ENCODE results near the gene FMN1.

Gene FMN1

GRCh38 chr15:32778391-32779176 is 415.9 kb downstream of the FMN1 start:
- Histone ChIP-seq H3K27me3 (ENCODE audit: control insufficient read depth, low read length) (no peaks in the 10 kb centered on the region), H3K36me3 (ENCODE audit: control insufficient read depth, low read length) (no peaks in the 10 kb centered on the region), H3F3A (ENCODE audit: control insufficient read depth, insufficient read depth) (no peaks in the 10 kb centered on the region), H4K20me1 (ENCODE audit: control insufficient read depth, insufficient read depth, low read depth, low read length) (no peaks in the 10 kb centered on the region), H3K4me2 (ENCODE audit: low read length) (no peak overlapping the region), H3K4me1 (ENCODE audit: control insufficient read depth, low read length) (no peaks in the 10 kb centered on the region), H3K9me3 (ENCODE audit: control insufficient read depth, insufficient read depth, low read length) (no peaks in the 10 kb centered on the region), H3K27ac (ENCODE audit: low read depth, low read length) (no peak overlapping the region), H3K9me2 (replicated peaks; ENCODE audit: control insufficient read depth, low read length) (no peaks in the 10 kb centered on the region), H3K4me3 (ENCODE audit: low read length) (no peak overlapping the region), H3K79me2 (ENCODE audit: control insufficient read depth, low read length) (no peaks in the 10 kb centered on the region)
- TF ChIP-seq CTCF (IDR thresholded peaks at IDR 0.05; ENCODE audit: low read depth, low read length, poor library complexity, severe bottlenecking) (no peak), EZH2phosphoT487 (IDR thresholded peaks at IDR 0.05; ENCODE audit: borderline replicate concordance, low read length) (no peak)

GRCh38 chr15:32775103-32775502 is 419.4 kb downstream of the FMN1 start:
- Histone ChIP-seq H3K4me1 (ENCODE audit: control insufficient read depth, low read length) (no peaks in the 10 kb centered on the region), H3K4me3 (ENCODE audit: low read length) (no peak overlapping the region), H3K27me3 (ENCODE audit: control insufficient read depth, low read length) (no peaks in the 10 kb centered on the region), H3K79me2 (ENCODE audit: control insufficient read depth, low read length) (no peaks in the 10 kb centered on the region), H3K27ac (ENCODE audit: low read depth, low read length) (no peak overlapping the region), H3K36me3 (ENCODE audit: control insufficient read depth, low read length) (no peaks in the 10 kb centered on the region), H3K9me2 (replicated peaks; ENCODE audit: control insufficient read depth, low read length) (no peaks in the 10 kb centered on the region), H3K9me3 (ENCODE audit: control insufficient read depth, insufficient read depth, low read length) (no peaks in the 10 kb centered on the region), H3K4me2 (ENCODE audit: low read length) (no peak overlapping the region), H3F3A (ENCODE audit: control insufficient read depth, insufficient read depth) (no peaks in the 10 kb centered on the region), H4K20me1 (ENCODE audit: control insufficient read depth, insufficient read depth, low read depth, low read length) (no peaks in the 10 kb centered on the region)
- no peak for TF ChIP-seq CTCF (IDR thresholded peaks at IDR 0.05; ENCODE audit: low read depth, low read length, poor library complexity, severe bottlenecking)
- no peak for TF ChIP-seq EZH2phosphoT487 (IDR thresholded peaks at IDR 0.05; ENCODE audit: borderline replicate concordance, low read length)

GRCh38 chr15:32774022-32774421 is 420.5 kb downstream of the FMN1 start:
- H3K4me3 ChIP-seq (ENCODE audit: low read length) = no peak overlapping the region
- H3K4me2 ChIP-seq (ENCODE audit: low read length) = no peak overlapping the region
- H3K36me3 ChIP-seq (ENCODE audit: control insufficient read depth, low read length) = no peaks in the 10 kb centered on the region
- no peaks in the 10 kb centered on the region for H3K27me3 ChIP-seq (ENCODE audit: control insufficient read depth, low read length)
- H3K79me2 ChIP-seq (ENCODE audit: control insufficient read depth, low read length) = no peaks in the 10 kb centered on the region
- TF ChIP-seq CTCF (IDR thresholded peaks at IDR 0.05; ENCODE audit: low read depth, low read length, poor library complexity, severe bottlenecking) (no peak), EZH2phosphoT487 (IDR thresholded peaks at IDR 0.05; ENCODE audit: borderline replicate concordance, low read length) (no peak)
- no peak overlapping the region for H3K27ac ChIP-seq (ENCODE audit: low read depth, low read length)
- no peaks in the 10 kb centered on the region for H3K4me1 ChIP-seq (ENCODE audit: control insufficient read depth, low read length)
- no peaks in the 10 kb centered on the region for H3F3A ChIP-seq (ENCODE audit: control insufficient read depth, insufficient read depth)
- H3K9me3 ChIP-seq (ENCODE audit: control insufficient read depth, insufficient read depth, low read length) = no peaks in the 10 kb centered on the region
- no peaks in the 10 kb centered on the region for H4K20me1 ChIP-seq (ENCODE audit: control insufficient read depth, insufficient read depth, low read depth, low read length)
- H3K9me2 ChIP-seq (replicated peaks; ENCODE audit: control insufficient read depth, low read length) = no peaks in the 10 kb centered on the region

Data from DOHH2 (cell line).